ENCODE data around the gene E4F1.
A peak's percentile ranks its signal among the peaks of the same experiment; 100 is the strongest.
"Not testable (repeated sequence)": the region's sequence is repeated elsewhere in the genome, so short reads cannot be mapped to it uniquely, and the experiment has no call there.

Gene E4F1

DNA sequence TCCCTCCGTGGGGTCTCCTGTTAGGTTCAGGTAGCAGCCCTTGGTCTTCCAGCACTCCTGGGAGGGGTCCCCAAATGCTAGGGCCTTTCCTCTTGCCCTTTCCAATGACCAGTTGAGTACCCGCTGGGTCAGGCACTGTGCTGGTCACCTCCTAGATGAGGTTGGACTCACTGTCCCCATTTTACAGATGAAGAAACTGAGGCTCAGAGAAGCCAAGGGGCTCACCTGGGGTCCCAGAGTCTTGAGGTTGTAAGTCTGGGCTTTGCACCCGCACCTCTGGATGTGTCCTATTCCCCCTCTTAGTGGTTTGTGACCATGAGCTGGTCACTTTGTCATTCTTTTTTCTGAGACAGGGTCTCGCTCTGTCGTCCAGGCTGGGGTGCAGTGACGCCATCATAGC lies 25.6 kb upstream of the E4F1 start:
- H3K4me3 ChIP-seq (ENCODE audit: low read length in 2 of 2) = no peak overlapping the region
- H3K27me3 ChIP-seq (ENCODE audit: control insufficient read depth in 1 of 2, insufficient read depth in 2 of 2, low read length in 2 of 2) = peaks cover 35 to 44% of the 10 kb centered on the region in 2 donors
- no peak overlapping the region for H3K9ac ChIP-seq (ENCODE audit: low read length in 2 of 2)
- H3K36me3 ChIP-seq (ENCODE audit: control insufficient read depth in 2 of 2, insufficient read depth in 2 of 2, low read length in 2 of 2) = no peaks in the 10 kb centered on the region
- no peaks in the 10 kb centered on the region for H3K9me3 ChIP-seq (ENCODE audit: control insufficient read depth in 2 of 2, low read length in 2 of 2)
- H3K27ac ChIP-seq (ENCODE audit: low read length) = no peak overlapping the region
- peaks cover 19% of the 10 kb centered on the region for H3K4me1 ChIP-seq (ENCODE audit: control insufficient read depth, insufficient read depth, low read length)

DNA sequence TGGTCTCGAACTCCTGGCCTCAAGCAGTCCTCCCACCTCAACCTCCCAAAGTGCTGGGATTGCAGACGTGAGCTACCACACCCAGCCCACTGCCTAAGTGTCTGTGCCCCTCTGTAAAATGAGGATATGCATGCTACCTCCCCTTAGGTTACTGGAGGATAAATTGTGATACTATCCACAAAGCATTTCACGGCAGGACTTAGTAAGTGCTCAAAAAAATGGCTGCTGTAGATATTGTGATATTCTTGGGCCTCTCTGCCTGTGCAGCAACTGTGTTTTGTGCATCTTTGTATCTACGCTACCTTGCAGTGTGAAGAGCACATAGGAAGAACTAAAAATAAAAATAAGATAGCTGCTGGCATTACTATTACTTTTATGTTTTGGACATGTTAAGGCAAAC lies 25.1 kb upstream of the E4F1 start:
- Histone ChIP-seq H3K4me3 (ENCODE audit: low read length in 2 of 2) (no peak overlapping the region), H3K27ac (ENCODE audit: low read length) (no peak overlapping the region), H3K36me3 (ENCODE audit: control insufficient read depth in 2 of 2, insufficient read depth in 2 of 2, low read length in 2 of 2) (no peaks in the 10 kb centered on the region), H3K4me1 (ENCODE audit: control insufficient read depth, insufficient read depth, low read length) (peaks cover 19% of the 10 kb centered on the region), H3K9ac (ENCODE audit: low read length in 2 of 2) (no peak overlapping the region), H3K27me3 (ENCODE audit: control insufficient read depth in 1 of 2, insufficient read depth in 2 of 2, low read length in 2 of 2) (peaks cover 35 to 44% of the 10 kb centered on the region in 2 donors), H3K9me3 (ENCODE audit: control insufficient read depth in 2 of 2, low read length in 2 of 2) (no peaks in the 10 kb centered on the region)

DNA sequence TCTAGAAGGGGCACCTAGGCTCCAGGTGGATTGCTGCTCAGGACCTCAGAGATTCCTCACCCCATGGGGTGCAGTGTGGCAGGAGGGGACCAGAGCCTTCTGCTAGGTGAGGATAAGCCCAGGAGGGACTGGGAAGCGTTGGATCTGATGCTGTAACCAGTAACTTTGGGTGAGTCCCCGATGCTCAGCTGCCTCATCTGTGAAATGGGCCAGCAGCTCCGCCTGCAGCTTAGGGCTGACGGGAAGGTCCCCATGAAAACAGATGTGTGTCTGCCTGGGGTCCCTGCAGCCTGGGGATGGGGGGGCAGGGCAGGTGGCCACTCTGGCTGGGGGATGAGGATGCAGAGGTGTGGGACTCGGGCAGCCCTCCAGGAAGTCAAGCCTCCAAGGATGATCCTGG lies 24.3 kb upstream of the E4F1 start:
- Histone ChIP-seq H3K27me3 (ENCODE audit: control insufficient read depth in 1 of 2, insufficient read depth in 2 of 2, low read length in 2 of 2) (peaks cover 28 to 36% of the 10 kb centered on the region in 2 donors), H3K27ac (ENCODE audit: low read length) (no peak overlapping the region), H3K9me3 (ENCODE audit: control insufficient read depth in 2 of 2, low read length in 2 of 2) (no peaks in the 10 kb centered on the region), H3K9ac (ENCODE audit: low read length in 2 of 2) (no peak overlapping the region), H3K36me3 (ENCODE audit: control insufficient read depth in 2 of 2, insufficient read depth in 2 of 2, low read length in 2 of 2) (no peaks in the 10 kb centered on the region), H3K4me1 (ENCODE audit: control insufficient read depth, insufficient read depth, low read length) (peaks cover 19% of the 10 kb centered on the region), H3K4me3 (ENCODE audit: low read length in 2 of 2) (no peak overlapping the region)

DNA sequence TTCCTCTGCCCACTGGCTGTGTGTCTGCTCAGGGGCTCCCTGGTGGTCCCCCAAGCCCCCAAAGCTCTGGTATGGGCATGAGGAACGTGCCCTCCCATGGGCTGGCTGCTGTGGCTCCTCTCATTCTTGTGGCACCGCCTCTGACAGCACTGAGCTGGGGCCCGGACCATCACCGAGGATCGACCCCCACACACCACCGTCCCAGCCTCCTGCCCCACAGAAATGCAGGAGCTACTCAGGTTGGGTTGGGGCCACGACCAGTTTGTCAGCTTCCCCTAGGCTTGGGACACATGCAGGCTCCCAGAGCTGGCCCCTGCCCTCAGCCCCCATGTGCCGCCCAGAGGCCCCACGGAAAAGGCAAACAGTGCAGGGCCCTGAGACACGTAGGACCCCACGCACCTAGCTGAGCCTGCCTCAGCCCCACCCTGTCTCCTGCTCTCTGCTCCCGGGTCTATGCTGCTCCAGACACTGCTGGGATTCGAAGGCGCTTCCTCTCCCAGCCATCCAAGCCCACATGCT lies 23.7 kb upstream of the E4F1 start:
- no peaks in the 10 kb centered on the region for H3K9me3 ChIP-seq (ENCODE audit: control insufficient read depth in 2 of 2, low read length in 2 of 2)
- H3K27me3 ChIP-seq (ENCODE audit: control insufficient read depth in 1 of 2, insufficient read depth in 2 of 2, low read length in 2 of 2) = peaks cover 22 to 30% of the 10 kb centered on the region in 2 donors
- no peak overlapping the region for H3K27ac ChIP-seq (ENCODE audit: low read length)
- no peak overlapping the region for H3K4me3 ChIP-seq (ENCODE audit: low read length in 2 of 2)
- H3K36me3 ChIP-seq (ENCODE audit: control insufficient read depth in 2 of 2, insufficient read depth in 2 of 2, low read length in 2 of 2) = no peaks in the 10 kb centered on the region
- peaks cover 20% of the 10 kb centered on the region for H3K4me1 ChIP-seq (ENCODE audit: control insufficient read depth, insufficient read depth, low read length)
- no peak overlapping the region for H3K9ac ChIP-seq (ENCODE audit: low read length in 2 of 2)

DNA sequence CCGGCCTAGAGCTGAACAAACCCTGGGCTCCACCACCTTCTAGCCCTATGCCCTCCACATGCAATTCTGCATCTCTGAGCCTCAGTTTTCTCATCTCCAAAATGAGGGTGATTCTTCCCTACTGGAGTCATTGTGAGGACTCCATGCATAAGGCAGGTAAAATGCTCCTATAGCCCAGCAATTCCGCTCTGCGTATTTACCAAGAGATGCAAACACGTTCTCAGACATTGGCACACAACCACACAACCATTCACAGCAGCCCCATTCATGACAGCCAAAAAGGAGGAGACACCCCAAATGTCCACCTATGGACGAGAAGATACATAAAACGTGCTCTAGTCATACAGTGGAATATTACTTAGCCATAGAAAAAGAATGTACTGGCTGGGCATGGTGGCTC lies 23.1 kb upstream of the E4F1 start:
- Histone ChIP-seq H3K27ac (ENCODE audit: low read length) (no peak overlapping the region), H3K27me3 (ENCODE audit: control insufficient read depth in 1 of 2, insufficient read depth in 2 of 2, low read length in 2 of 2) (peaks cover 15 to 23% of the 10 kb centered on the region in 2 donors), H3K4me1 (ENCODE audit: control insufficient read depth, insufficient read depth, low read length) (peaks cover 18% of the 10 kb centered on the region), H3K9ac (ENCODE audit: low read length in 2 of 2) (no peak overlapping the region), H3K36me3 (ENCODE audit: control insufficient read depth in 2 of 2, insufficient read depth in 2 of 2, low read length in 2 of 2) (no peaks in the 10 kb centered on the region), H3K4me3 (ENCODE audit: low read length in 2 of 2) (no peak overlapping the region), H3K9me3 (ENCODE audit: control insufficient read depth in 2 of 2, low read length in 2 of 2) (no peaks in the 10 kb centered on the region)

DNA sequence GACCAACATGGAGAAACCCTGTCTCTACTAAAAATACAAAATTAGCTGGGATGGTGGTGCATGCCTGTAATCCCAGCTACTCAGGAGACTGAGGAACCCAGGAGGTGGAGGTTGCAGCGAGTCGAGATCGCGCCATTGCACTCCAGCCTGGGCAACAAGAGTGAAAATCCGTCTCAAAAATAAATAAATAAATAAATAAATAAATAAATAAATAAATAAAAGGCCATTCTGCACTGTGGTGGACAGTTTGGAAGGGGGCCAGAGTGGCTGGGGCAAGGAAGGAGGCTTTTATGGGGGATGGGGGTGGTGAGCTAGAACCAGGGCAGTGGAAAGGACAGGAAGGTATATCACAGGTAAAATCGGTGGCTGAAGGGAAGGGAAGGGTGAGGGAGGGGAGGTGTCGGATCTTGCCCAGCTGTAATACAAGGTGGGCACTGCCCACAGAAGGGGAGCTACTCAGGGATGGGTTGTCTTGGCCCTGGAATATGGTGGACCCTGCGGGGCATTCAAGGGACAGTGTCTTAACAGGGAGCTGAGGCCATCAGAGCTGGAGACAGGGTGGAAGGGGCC lies 20.2 kb upstream of the E4F1 start:
- not testable (repeated sequence) for H3K9me3 ChIP-seq (ENCODE audit: control insufficient read depth in 2 of 2, low read length in 2 of 2); H3K4me3 ChIP-seq (ENCODE audit: low read length in 2 of 2); H3K27ac ChIP-seq (ENCODE audit: low read length); H3K27me3 ChIP-seq (ENCODE audit: control insufficient read depth in 1 of 2, insufficient read depth in 2 of 2, low read length in 2 of 2); H3K9ac ChIP-seq (ENCODE audit: low read length in 2 of 2)
- Histone ChIP-seq H3K4me1 (ENCODE audit: control insufficient read depth, insufficient read depth, low read length) (peaks cover 20% of the 10 kb centered on the region), H3K36me3 (ENCODE audit: control insufficient read depth in 2 of 2, insufficient read depth in 2 of 2, low read length in 2 of 2) (peaks cover 6 to 11% of the 10 kb centered on the region in 2 donors)

DNA sequence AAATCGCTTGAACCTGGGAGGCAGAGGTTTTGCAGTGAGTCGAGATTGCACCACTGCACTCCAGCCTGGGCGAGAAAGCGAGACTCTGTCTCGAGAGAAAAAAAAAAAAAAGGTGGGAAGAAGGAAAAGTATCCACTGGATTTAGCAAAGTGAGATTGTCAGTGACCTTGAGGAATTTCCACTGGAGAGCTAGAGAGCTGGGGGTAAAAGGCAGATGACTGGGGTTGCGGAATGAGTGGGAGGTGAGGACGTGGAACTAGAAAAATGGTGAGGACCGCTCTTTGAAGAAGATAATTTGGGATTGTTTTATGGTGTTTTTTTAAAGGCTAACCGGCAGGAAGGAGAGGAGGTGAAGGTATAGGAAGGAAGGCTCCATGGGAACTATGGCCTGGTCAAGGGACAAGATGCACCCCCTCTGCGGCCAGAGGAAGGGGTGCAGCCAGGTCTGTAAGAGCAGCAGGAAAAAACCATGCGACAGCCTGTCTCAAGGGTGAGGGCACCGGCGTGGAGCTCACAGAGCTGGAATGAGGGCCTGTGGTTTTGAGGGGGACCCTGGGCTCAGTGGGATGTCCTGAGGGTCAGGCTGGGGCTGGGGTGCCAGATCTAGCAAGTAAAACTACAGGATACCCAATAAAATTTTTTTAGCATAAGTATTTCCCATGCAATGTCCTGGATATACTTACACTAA lies 18.8 kb upstream of the E4F1 start:
- peak overlapping the region; percentile 89 to 92 for H3K4me3 ChIP-seq (ENCODE audit: low read length in 2 of 2)
- peak overlapping the region; percentile 86 for H3K27ac ChIP-seq (ENCODE audit: low read length)
- peaks cover 20% of the 10 kb centered on the region for H3K4me1 ChIP-seq (ENCODE audit: control insufficient read depth, insufficient read depth, low read length)
- peaks cover 12% of the 10 kb centered on the region in 2 donors for H3K36me3 ChIP-seq (ENCODE audit: control insufficient read depth in 2 of 2, insufficient read depth in 2 of 2, low read length in 2 of 2)
- H3K9me3 ChIP-seq (ENCODE audit: control insufficient read depth in 2 of 2, low read length in 2 of 2) = no peaks in the 10 kb centered on the region
- no peaks in the 10 kb centered on the region for H3K27me3 ChIP-seq (ENCODE audit: control insufficient read depth in 1 of 2, insufficient read depth in 2 of 2, low read length in 2 of 2)
- H3K9ac ChIP-seq (ENCODE audit: low read length in 2 of 2) = peak overlapping the region; percentile 82 to 85

DNA sequence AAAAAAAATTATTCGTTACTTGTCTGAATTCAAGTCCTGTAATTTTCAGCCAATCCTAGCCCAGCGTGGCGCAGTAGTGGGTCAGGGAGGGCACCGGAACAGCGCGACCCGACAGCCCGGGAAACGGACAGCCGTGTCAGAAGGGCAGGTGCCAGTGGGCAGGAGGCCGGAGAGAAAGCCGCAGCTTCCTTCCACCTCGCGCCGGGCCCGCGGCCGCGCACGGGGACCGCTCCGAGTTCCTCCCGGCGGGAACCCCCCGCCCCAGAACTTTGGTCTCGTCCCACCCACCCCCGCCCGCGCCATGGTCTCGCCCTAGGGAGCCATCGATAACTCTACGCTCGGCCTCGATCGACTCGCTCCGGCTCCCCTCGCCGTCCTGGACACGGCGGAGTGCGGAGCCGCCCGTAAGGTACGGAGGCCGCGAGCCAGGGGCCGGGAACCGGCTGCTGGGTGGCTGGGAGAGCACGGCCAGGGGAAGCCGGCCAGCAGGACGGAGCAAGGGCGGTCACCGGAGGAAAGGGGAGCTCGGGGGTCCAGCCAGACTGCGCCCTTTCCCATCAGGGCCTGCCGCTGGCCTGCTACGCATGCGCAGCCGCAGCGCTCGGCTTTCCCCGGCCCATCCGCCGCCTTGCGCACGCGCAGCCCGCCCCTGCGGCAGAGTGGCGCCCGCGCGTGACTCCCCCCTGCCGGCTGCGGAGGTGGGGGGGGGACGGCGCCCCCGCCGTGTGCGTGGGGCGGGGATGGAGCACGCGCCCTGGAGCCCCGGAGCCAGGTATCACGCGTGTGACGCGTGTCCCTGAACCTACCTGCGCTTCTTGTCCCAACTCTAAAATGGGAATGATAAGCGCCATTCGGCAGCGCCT lies 18.1 kb upstream of the E4F1 start, which contains the start of gene MLST8:
TSS of gene MLST8 (plus strand) at position 351 of the 863 bp plus-strand sequence. CDS start 632 bp downstream, outside the sequence.
- Histone ChIP-seq H3K4me3 (ENCODE audit: low read length in 2 of 2) (peak within 1 kb of the TSS; percentile 89 to 92), H3K9me3 (ENCODE audit: control insufficient read depth in 2 of 2, low read length in 2 of 2) (no peaks in the 10 kb centered on the region), H3K36me3 (ENCODE audit: control insufficient read depth in 2 of 2, insufficient read depth in 2 of 2, low read length in 2 of 2) (peaks cover 12% of the 10 kb centered on the region in 2 donors), H3K27me3 (ENCODE audit: control insufficient read depth in 1 of 2, insufficient read depth in 2 of 2, low read length in 2 of 2) (no peaks in the 10 kb centered on the region), H3K4me1 (ENCODE audit: control insufficient read depth, insufficient read depth, low read length) (peaks cover 24% of the 10 kb centered on the region), H3K9ac (ENCODE audit: low read length in 2 of 2) (peak within 1 kb of the TSS; percentile 82 to 94), H3K27ac (ENCODE audit: low read length) (peak within 1 kb of the TSS; percentile 86)

DNA sequence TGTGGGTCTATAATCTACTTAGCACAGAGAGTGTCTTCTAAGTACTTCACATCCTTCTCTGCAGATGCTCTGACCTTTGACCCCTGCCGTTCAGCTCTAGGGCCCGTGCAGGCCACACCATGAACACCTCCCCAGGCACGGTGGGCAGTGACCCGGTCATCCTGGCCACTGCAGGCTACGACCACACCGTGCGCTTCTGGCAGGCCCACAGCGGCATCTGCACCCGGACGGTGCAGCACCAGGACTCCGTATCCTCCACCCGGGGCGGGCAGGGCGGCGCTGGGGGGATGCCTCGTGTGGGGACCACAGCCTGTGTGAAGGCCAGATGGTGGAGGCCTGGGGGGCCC lies 17.5 kb upstream of the E4F1 start:
- Histone ChIP-seq H3K27me3 (ENCODE audit: control insufficient read depth in 1 of 2, insufficient read depth in 2 of 2, low read length in 2 of 2) (no peaks in the 10 kb centered on the region), H3K9me3 (ENCODE audit: control insufficient read depth in 2 of 2, low read length in 2 of 2) (no peaks in the 10 kb centered on the region), H3K27ac (ENCODE audit: low read length) (peak overlapping the region; percentile 86), H3K4me1 (ENCODE audit: control insufficient read depth, insufficient read depth, low read length) (peaks cover 24% of the 10 kb centered on the region), H3K9ac (ENCODE audit: low read length in 2 of 2) (peak overlapping the region; percentile 74 to 82), H3K4me3 (ENCODE audit: low read length in 2 of 2) (peak overlapping the region; percentile 89 to 92), H3K36me3 (ENCODE audit: control insufficient read depth in 2 of 2, insufficient read depth in 2 of 2, low read length in 2 of 2) (peaks cover 12% of the 10 kb centered on the region in 2 donors)

DNA sequence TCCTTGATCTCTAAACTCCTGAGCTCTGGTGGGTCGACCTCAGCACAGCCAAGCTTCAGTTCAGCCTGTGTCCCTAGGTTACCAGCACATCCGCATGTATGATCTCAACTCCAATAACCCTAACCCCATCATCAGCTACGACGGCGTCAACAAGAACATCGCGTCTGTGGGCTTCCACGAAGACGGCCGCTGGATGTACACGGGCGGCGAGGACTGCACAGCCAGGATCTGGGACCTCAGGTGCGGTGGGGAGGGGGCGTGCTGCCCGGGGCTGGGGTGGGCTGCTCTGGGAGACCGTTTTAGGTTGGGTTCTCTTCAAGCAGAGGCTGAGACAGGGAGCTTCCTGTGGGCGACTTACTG lies 17.0 kb upstream of the E4F1 start:
- Histone ChIP-seq H3K9ac (ENCODE audit: low read length in 2 of 2) (no peak overlapping the region), H3K4me1 (ENCODE audit: control insufficient read depth, insufficient read depth, low read length) (peaks cover 24% of the 10 kb centered on the region), H3K9me3 (ENCODE audit: control insufficient read depth in 2 of 2, low read length in 2 of 2) (no peaks in the 10 kb centered on the region), H3K27me3 (ENCODE audit: control insufficient read depth in 1 of 2, insufficient read depth in 2 of 2, low read length in 2 of 2) (no peaks in the 10 kb centered on the region), H3K36me3 (ENCODE audit: control insufficient read depth in 2 of 2, insufficient read depth in 2 of 2, low read length in 2 of 2) (peaks cover 12% of the 10 kb centered on the region in 2 donors), H3K27ac (ENCODE audit: low read length) (no peak overlapping the region), H3K4me3 (ENCODE audit: low read length in 2 of 2) (peak overlapping the region; percentile 89 to 92)

Data from stomach smooth muscle (tissue), 2 donors.